HCT116 (cell line): ENCODE data around the gene SLC5A12. TPM values are rescaled to one million over a fixed set of nuclear protein-coding genes. Genes with fewer than 3 reads are reported as not detected.

ENCODE experiments used
- ATAC-seq: fragments of 200-7000 bp; cut with Tn5 transposase; 2 replicates; pipeline ENCODE4 v1.9.1; 2020; ENCODE audit warnings: mild to moderate bottlenecking, moderate library complexity
- BruUV-seq: library from RNA; stranded (reverse); fragments of 400-500 nt; replicated peaks from 2 replicates; lab custom pipeline; 2021; lab: Mats Ljungman, UMichigan
- CTCF ChIA-PET: fragments of 300-600 bp; sonication (Branson Sonifier 250); formaldehyde crosslinking; loops from one replicate; lab custom pipeline; 2021; ENCODE audit warnings: antibody characterized with exemption; lab: Charles Lee
- POLR2A ChIA-PET: fragments of 300-600, 350-600 bp; sonication (Branson Sonifier 250); formaldehyde crosslinking; loops from one replicate; lab custom pipeline; 2021; ENCODE audit warnings: antibody characterized with exemption; lab: Charles Lee
- RAD21 ChIA-PET, 2 experiments: fragments of 300-600 bp; sonication (Branson Sonifier 250); formaldehyde crosslinking; loops; one replicate each; lab custom pipeline; 2023; ENCODE audit warnings: low total read pairs in 2 of 2; ENCODE audit not compliant: uncharacterized antibody in 2 of 2, unreplicated experiment in 2 of 2, low non-redundant PET in 1 of 2; lab: Charles Lee
- DNase-seq: peaks from one replicate; pipeline ENCODE4 v3.0.0-alpha.2; 2010; ENCODE audit warnings: low read depth, low spot score
- H2AFZ ChIP-seq: fragments of 200-600 bp; shearing (Covaris generic), sonication (generic); 2 replicates; pipeline ENCODE4 v1.6.1; 2017; ENCODE audit warnings: low read depth, mixed run types, mixed read lengths, antibody characterized with exemption, low read length; ENCODE audit not compliant: poor library complexity, severe bottlenecking
- H3K27ac ChIP-seq: 2 replicates; pipeline ENCODE4 v1.5.1; 2012; ENCODE audit warnings: low read depth, low read length
- H3K27me3 ChIP-seq: fragments of 200-600 bp; sonication (generic); 2 replicates; pipeline ENCODE4 v1.6.1; 2016; ENCODE audit warnings: mixed run types, low read length, mixed read lengths; ENCODE audit not compliant: insufficient read depth
- H3K36me3 ChIP-seq, 2 experiments: fragments of 200-500 bp in 1 of 2; fragments of 200-600 bp in 1 of 2; sonication (Bioruptor generic) in 1 of 2; sonication (generic) in 1 of 2; 2 replicates each; pipeline versions ENCODE4 v1.5.1 to v1.6.1; 2014 to 2016; ENCODE audit warnings: low read length in 2 of 2, inconsistent platforms in 1 of 2, mixed read lengths in 1 of 2, mixed run types in 1 of 2; ENCODE audit not compliant: insufficient read depth in 2 of 2, control insufficient read depth in 1 of 2
- H3K4me1 ChIP-seq, 2 experiments: fragments of 200-600 bp in 1 of 2; sonication (generic) in 1 of 2; 2 replicates each; pipeline versions ENCODE4 v1.5.1 to v1.6.1; 2012 to 2017; ENCODE audit warnings: low read length in 2 of 2, inconsistent platforms in 1 of 2, mild to moderate bottlenecking in 1 of 2, mixed read lengths in 1 of 2, mixed run types in 1 of 2, moderate library complexity in 1 of 2; ENCODE audit not compliant: insufficient read depth in 2 of 2, control insufficient read depth in 1 of 2
- H3K4me2 ChIP-seq: fragments of 200-600 bp; sonication (generic); 2 replicates; pipeline ENCODE4 v1.6.1; 2017; ENCODE audit warnings: mixed run types, low read length, mixed read lengths
- H3K4me3 ChIP-seq, 2 experiments: fragments of 200-600 bp in 1 of 2; sonication (generic) in 1 of 2; replicated peaks in 1 of 2; 2 replicates each; pipeline ENCODE4 v1.5.1; 2011 to 2016; ENCODE audit warnings: low read length in 2 of 2, control low read depth in 1 of 2, low read depth in 1 of 2, mild to moderate bottlenecking in 1 of 2, mixed read lengths in 1 of 2, mixed run types in 1 of 2
- H3K79me2 ChIP-seq: fragments of 200-600 bp; sonication (generic); 2 replicates; pipeline ENCODE4 v1.6.1; 2017; ENCODE audit warnings: mild to moderate bottlenecking, mixed run types, low read length, moderate library complexity, mixed read lengths; ENCODE audit not compliant: insufficient read depth
- H3K9ac ChIP-seq: fragments of 200-600 bp; sonication (generic); 2 replicates; pipeline ENCODE4 v1.6.1; 2016; ENCODE audit warnings: low read length, mixed read lengths
- H3K9me2 ChIP-seq: fragments of 200-600 bp; sonication (generic), shearing (Covaris generic); 2 replicates; pipeline ENCODE4 v1.6.1; 2017; ENCODE audit warnings: mixed run types, mild to moderate bottlenecking, moderate library complexity; ENCODE audit not compliant: insufficient read depth
- H3K9me3 ChIP-seq, 2 experiments: fragments of 200-500 bp in 1 of 2; fragments of 200-600 bp in 1 of 2; sonication (Bioruptor generic) in 1 of 2; sonication (generic) in 1 of 2; 2 replicates each; pipeline ENCODE4 v1.6.1; 2014 to 2017; ENCODE audit warnings: low read length in 2 of 2, mixed read lengths in 2 of 2, inconsistent platforms in 1 of 2, low read depth in 1 of 2, mild to moderate bottlenecking in 1 of 2, mixed run types in 1 of 2, moderate library complexity in 1 of 2; ENCODE audit not compliant: control insufficient read depth in 1 of 2, insufficient read depth in 1 of 2
- H4K20me1 ChIP-seq: fragments of 200-600 bp; sonication (generic), shearing (Covaris generic); 2 replicates; pipeline ENCODE4 v1.6.1; 2017; ENCODE audit warnings: mixed run types, mild to moderate bottlenecking, moderate library complexity; ENCODE audit not compliant: insufficient read depth
- ATF3 ChIP-seq: IDR thresholded peaks from 2 replicates; pipeline ENCODE4 v1.6.1; 2012
- CEBPB ChIP-seq: IDR thresholded peaks from 2 replicates; pipeline ENCODE4 v1.6.1; 2012; ENCODE audit warnings: low read depth
- CTCF ChIP-seq, 3 experiments: fragments of 200-600 bp in 1 of 3; sonication (generic) in 1 of 3; IDR thresholded peaks in 2 of 3; conservative IDR thresholded peaks in 1 of 3; 2 replicates each; pipeline ENCODE4 v1.5.1; 2012 to 2017; ENCODE audit warnings: low read depth in 2 of 3, low read length in 2 of 3, antibody characterized with exemption in 1 of 3, borderline replicate concordance in 1 of 3, control low read depth in 1 of 3, mild to moderate bottlenecking in 1 of 3, mixed read lengths in 1 of 3, mixed run types in 1 of 3, moderate library complexity in 1 of 3; ENCODE audit not compliant: insufficient read depth in 1 of 3
- EZH2 ChIP-seq: fragments of 200-600 bp; sonication (generic); IDR thresholded peaks from 2 replicates; pipeline ENCODE4 v1.6.1; 2017; ENCODE audit warnings: antibody characterized with exemption, mixed run types
- EZH2phosphoT487 ChIP-seq: fragments of 200-600 bp; IDR thresholded peaks from 2 replicates; pipeline ENCODE4 v1.6.1; 2018; ENCODE audit warnings: antibody characterized with exemption, borderline replicate concordance
- JUND ChIP-seq: IDR thresholded peaks from 2 replicates; pipeline ENCODE4 v1.6.1; 2012
- MAX ChIP-seq: IDR thresholded peaks from 2 replicates; pipeline ENCODE4 v1.6.1; 2012
- POLR2A ChIP-seq: IDR thresholded peaks from 2 replicates; pipeline ENCODE4 v1.7.0; 2011; ENCODE audit warnings: borderline replicate concordance; ENCODE audit not compliant: insufficient read depth, insufficient read length; ENCODE audit errors: extremely low read depth
- POLR2AphosphoS5 ChIP-seq: IDR thresholded peaks from 2 replicates; pipeline ENCODE4 v1.6.1; 2011; ENCODE audit warnings: mild to moderate bottlenecking, low read depth, low read length, moderate library complexity
- REST ChIP-seq: IDR thresholded peaks from 2 replicates; pipeline ENCODE4 v1.6.1; 2012; ENCODE audit warnings: low read depth
- SIN3A ChIP-seq: IDR thresholded peaks from 2 replicates; pipeline ENCODE4 v1.6.1; 2012; ENCODE audit warnings: low read depth
- SP1 ChIP-seq: IDR thresholded peaks from 2 replicates; pipeline ENCODE4 v1.6.1; 2012; ENCODE audit warnings: low read depth
- YY1 ChIP-seq: IDR thresholded peaks from 2 replicates; pipeline ENCODE4 v1.6.1; 2011; ENCODE audit warnings: low read length, low read depth, moderate library complexity, mild to moderate bottlenecking; ENCODE audit not compliant: insufficient replicate concordance; ENCODE audit errors: extremely low read depth
- ZFX ChIP-seq: fragments of 450-650 bp; IDR thresholded peaks from 2 replicates; pipeline ENCODE4 v1.6.1; 2017
- ZNF274 ChIP-seq: fragments of 200-500 bp; sonication (Bioruptor generic); IDR thresholded peaks from 2 replicates; pipeline ENCODE4 v1.6.1; 2014; ENCODE audit warnings: mild to moderate bottlenecking, low read depth, low read length, inconsistent platforms
- intact Hi-C: fragments of 100-400 bp; cut with micrococcal nuclease; formaldehyde crosslinking; loops from 2 replicates; pipeline ENCODE4 v1.10.0; 2022
- total RNA-seq: library from RNA; stranded (reverse); gene quantifications from one replicate; pipeline ENCODE4 v1.2.1, GENCODE V29; 2021; ENCODE audit not compliant: unreplicated experiment
- TF ChIP-seq, protein P1 (sequence below): IDR thresholded peaks from 2 replicates; pipeline ENCODE4 v1.6.1; 2011; ENCODE audit warnings: mild to moderate bottlenecking, low read length, moderate library complexity; ENCODE audit not compliant: insufficient replicate concordance; ENCODE audit errors: extremely low read depth

SLC5A12 gene
- total RNA-seq, 1 experiment from 2014 or later: not detected

DNA sequence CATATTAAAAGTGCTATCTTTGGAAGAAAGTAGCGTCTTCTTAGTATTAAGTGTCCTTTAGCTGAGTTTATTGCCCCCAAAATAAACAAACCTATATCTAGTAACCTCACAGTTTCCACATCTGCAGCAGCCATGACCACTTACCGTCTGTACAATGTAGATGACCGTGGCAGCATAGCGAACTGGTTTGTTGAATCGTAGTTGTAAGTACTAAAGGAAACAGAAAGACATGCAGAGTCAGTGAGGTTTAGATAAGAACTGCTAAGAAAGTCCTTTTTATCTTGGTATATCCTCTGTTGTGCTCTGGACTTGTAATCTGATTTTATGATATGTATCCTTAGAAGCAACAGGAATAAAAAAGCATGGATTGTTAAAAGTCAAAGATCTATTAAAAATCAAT is 9.4 kb downstream of the SLC5A12 start:
- H2AFZ ChIP-seq: no peak overlapping the region
- H3K9me3 ChIP-seq: peaks cover 6 to 13% of the 10 kb centered on the region in 2 experiments; a peak in 2 of 4 replicates
- H3K27ac ChIP-seq: no peak overlapping the region
- H3K4me3 ChIP-seq: no peak overlapping the region
- TF ChIP-seq ZFX (no peak), YY1 (no peak), ATF3 (no peak), EZH2 (no peak), CEBPB (no peak), SP1 (no peak), SIN3A (no peak), REST (no peak), ZNF274 (no peak), MAX (no peak), POLR2A (no peak), CTCF (IDR thresholded peaks at IDR 0.05 in 2 of 3, conservative IDR thresholded peaks at IDR 0.05 in 1 of 3; ENCODE audit: borderline replicate concordance in 1 of 3, insufficient read depth in 1 of 3, low read depth in 2 of 3, low read length in 2 of 3) (no peak), POLR2AphosphoS5 (no peak), EZH2phosphoT487 (no peak), JUND (no peak)
- TF ChIP-seq, protein P1, sequence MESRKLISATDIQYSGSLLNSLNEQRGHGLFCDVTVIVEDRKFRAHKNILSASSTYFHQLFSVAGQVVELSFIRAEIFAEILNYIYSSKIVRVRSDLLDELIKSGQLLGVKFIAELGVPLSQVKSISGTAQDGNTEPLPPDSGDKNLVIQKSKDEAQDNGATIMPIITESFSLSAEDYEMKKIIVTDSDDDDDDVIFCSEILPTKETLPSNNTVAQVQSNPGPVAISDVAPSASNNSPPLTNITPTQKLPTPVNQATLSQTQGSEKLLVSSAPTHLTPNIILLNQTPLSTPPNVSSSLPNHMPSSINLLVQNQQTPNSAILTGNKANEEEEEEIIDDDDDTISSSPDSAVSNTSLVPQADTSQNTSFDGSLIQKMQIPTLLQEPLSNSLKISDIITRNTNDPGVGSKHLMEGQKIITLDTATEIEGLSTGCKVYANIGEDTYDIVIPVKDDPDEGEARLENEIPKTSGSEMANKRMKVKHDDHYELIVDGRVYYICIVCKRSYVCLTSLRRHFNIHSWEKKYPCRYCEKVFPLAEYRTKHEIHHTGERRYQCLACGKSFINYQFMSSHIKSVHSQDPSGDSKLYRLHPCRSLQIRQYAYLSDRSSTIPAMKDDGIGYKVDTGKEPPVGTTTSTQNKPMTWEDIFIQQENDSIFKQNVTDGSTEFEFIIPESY: no peak
- ATAC-seq (no peak), DNase-seq (no peak)
- ChIA-PET RAD21 (no interaction called here), CTCF (no interaction called here), POLR2A (no interaction called here)
- no peaks in the 10 kb centered on the region for H3K79me2 ChIP-seq
- intact Hi-C loops: no loop called here
- no peaks in the 10 kb centered on the region for H3K27me3 ChIP-seq
- no TSS peak for BruUV-seq
- no peak overlapping the region for H3K9ac ChIP-seq
- no peak overlapping the region for H3K4me2 ChIP-seq
- H3K4me1 ChIP-seq: no peaks in the 10 kb centered on the region
- no peaks in the 10 kb centered on the region for H3K9me2 ChIP-seq
- H3K36me3 ChIP-seq: no peaks in the 10 kb centered on the region
- no peaks in the 10 kb centered on the region for H4K20me1 ChIP-seq
